HG03378 (cell line): ENCODE results near the gene RTL9.
"Not testable (repeated sequence)": the region's sequence is repeated elsewhere in the genome, so short reads cannot be mapped to it uniquely, and the experiment has no call there.

ENCODE experiments used
- ATAC-seq: cut with Tn5 transposase; IDR thresholded peaks from one replicate; pipeline ENCODE4 v1.9.1; 2021; ENCODE audit warnings: mild to moderate bottlenecking, moderate library complexity; ENCODE audit not compliant: unreplicated experiment

The RTL9 gene

DNA sequence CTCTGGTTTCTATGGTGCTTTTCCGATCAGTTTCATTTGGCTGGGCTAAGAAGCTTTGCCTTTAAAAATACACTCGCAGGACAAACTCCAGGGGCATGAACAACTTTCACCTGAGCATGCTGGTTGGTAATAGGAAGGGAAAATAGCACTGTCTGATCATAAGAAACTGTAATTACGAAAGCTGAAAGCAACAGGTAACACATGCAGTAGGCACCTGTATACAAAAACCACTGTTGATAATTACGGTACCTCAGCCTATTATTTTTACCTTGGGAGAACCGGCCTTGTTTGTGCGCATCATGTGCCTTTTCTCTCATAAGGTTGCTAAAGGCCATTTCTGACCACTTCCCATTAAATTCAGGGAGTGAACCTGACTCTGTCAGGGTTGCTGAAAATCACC is 45.7 kb downstream of the RTL9 start:
- no peak for ATAC-seq

DNA sequence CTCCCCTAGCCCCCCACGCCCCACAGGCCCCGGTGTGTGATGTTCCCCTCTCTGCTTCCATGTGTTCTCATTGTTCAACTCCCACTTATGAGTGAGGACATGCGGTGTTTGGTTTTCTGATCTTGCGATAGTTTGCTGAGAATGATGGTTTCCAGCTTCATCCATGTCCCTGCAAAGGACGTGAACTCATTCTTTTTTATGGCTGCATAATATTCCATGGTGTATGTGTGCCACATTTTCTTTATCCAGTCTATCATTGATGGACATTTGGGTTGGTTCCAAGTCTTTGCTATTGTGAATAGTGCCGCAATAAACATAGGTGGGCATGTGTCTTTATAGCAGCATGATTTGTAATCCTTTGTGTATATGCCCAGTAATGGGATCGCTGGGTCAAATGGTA is 47.6 kb downstream of the RTL9 start:
- ATAC-seq: not testable (repeated sequence)

DNA sequence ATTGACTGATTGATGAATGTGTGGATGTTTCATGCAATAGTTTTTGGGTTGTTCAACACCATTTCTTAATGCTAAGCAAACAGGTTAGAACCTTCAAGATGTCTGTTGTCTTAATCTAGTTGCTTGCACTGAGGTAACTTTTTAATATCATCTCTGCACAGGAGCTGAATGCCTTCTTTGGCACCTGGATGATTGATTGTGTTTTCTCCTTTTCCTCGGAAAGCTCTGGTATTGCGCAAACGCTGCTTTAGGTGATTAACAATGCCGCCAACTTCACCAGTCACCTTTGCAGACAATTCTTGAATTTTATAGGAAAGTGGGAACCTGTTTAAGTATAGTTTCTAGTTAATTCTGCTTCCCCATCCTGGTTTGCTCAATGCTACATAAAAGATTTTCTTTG is 48.2 kb downstream of the RTL9 start:
- ATAC-seq: no peak

DNA sequence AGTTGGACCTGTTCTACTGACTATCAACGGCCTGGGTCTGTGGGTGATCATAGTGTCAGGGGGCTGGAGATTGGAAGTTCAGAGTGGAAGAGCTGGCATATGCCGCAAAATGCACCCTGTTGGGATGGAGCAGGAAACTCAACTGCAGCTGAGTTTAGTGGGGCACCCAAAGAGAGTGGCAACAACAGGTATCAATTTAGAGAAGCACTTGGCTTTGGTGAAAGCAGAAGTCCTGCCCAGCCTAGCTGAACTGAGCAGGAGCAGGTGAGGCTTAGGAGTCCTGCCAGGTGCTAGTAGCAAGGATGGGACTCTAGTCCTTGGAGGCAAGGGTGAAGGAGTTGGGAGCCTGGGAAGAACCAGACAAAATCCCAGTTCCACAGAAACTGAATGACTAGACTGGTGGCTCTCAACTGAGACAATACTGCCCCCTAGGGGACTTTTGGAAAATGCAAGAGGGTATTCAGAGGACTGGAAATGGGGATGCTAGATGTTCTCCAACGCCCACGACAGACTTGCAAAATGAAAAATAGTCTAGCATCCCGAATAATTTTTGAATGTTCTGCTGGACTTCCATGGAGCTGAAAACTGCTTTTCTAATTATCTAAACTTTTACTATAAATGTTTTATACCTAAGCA is 49.4 kb downstream of the RTL9 start:
- peak; percentile 61 for ATAC-seq
